ENCODE measurements around the gene RAB15.
A peak's percentile ranks its signal among the peaks of the same experiment; 100 is the strongest.

Gene RAB15

DNA sequence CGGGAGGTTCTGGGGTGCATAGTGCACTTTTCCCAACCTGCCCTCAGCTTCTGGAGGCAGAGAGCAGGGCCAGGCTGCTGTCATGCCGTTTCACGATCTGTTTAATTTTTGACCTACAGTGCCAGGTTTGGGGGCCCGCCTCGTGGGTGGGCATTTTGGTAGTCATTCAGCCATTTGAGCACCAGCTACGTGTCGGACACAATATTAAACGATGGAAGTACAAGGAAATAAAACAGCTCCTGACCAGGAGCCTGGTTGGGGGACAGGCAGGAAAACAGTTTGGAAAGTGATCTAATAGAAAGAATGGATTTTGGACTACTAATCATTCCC lies 15.3 kb upstream of the RAB15 start:
- DNase-seq, result no peak

DNA sequence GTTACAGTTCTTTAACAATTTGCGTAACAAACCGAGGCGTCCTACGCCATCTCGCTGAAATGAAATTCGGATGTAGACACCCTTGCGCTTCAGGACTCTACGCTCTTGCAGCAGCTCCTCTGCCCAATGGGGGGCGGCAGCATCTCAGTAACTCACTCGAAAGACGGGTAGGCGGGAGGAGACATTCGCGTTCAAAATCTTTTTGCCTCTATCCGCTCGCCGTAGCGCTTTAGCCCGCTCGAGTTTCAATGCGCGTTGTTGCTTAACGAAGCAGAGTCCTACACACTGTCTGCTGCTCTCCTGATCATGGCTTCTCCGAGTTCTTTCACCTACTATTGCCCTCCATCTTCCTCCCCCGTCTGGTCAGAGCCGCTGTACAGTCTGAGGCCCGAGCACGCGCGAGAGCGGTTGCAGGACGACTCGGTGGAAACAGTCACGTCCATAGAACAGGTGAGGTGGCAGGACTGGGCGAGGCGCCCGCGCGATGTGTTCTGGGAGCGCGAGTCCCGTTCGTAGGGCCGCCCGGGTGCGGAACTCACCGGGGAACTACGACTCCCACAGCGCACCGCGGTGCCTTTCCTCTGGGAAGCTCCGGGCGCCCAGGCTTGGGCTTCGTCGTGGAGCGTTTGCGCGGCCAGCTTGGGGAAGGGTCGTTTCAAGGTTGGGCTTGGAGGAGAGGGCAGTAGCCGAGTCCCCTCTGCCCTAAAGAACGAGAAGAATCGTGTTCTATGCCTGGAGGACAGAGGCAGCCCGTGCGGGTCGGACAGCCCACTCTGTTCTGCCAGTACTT lies 14.7 kb upstream of the RAB15 start, which contains the start of gene FNTB:
FNTB (plus strand) TSS at position 248 of the 790 bp plus-strand sequence; CDS start at position 307, 59 bp downstream.
- DNase-seq, result peak; percentile 29

DNA sequence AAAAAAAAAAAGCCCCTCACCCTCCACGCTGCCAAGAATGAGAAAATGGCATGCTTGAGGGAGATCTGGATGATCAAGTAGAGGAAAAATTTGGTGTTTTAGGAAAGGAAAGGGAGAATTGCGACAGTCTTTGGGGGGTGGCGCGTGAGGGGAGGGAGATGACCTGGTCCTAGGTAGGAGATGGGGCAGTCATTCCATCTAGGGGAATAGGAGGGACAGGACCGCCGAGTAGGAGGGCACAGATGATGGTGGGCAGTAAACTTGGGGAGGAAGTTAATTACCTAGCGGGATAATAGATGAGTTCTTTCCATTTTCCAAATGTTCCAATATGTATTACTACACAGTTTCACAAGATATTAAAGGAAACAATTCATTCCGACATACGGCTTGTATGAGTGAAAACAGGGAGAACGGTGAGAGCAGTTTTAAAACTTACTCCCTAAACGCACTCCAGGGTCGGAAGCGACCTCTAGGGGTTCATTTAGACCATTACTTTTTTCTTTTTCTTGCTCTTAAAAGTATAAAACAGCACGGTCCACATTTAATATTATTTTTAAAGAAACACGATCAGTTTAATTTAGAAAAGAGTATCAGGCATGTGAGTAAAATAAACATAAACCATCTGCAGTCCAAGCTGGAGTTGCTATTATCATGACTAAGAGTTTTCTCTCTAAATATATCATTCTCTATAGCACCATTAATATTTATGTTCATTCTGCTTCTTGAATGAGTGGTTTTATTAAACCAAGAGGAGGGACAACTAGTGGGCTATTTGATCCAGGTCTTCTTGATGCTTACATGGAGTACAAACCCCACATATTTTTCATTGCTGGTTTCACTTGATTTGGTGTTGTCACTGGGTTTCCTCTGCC lies 11.5 kb upstream of the RAB15 start:
- no peak for DNase-seq

DNA sequence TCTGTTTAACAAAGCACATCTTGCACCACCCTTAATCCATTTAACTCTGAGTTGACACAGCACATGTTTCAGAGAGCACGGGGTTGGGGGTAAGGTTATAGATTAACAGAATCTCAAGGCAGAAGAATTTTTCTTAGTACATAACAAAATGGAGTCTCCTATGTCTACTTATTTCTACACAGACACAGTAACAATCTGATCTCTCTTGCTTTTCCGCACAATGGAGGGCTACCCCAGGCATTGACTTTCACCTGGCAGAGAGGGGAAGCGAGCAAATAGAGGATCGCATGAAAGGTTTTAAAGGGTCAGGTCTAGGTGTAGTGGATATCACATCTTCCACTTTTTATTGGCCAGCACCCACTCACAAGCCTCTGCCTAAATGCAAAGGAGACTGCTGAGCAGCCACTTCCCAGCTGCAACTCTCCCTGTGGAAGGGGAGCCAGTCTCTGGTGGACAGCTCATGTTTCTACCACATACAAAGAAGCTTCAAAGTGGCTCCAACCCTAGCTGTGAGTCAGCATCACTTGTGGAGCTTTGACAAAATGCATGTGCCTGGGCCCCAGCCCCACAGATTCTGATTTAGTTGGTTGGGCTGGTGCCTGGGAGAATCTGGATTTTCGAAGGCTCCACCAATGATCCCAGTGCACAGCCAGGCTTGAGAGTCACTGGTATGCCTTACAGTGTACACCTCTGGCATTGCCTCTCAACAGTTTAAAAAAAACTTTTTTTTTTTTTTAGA lies 7.4 kb upstream of the RAB15 start:
- DNase-seq, result no peak

DNA sequence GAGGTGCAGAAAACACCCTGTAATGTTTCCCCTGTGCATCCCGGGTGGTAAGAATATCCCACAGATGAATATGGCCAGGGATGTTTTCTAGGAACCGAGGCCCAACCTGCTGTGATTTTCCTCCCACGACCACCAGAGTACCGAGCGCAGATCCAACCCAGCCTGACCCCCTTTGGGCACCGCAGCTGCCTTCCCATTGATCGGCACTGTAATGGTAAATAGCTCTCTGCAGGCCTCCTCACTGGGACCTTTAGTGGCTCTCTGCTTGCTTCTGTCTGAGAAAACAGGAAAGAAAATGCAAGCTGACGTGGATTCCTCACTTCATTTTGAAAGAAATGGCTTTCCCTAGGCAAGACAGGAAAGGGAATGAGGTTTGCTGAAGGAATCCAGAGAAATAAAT lies 2.4 kb upstream of the RAB15 start:
- DNase-seq, result no peak

DNA sequence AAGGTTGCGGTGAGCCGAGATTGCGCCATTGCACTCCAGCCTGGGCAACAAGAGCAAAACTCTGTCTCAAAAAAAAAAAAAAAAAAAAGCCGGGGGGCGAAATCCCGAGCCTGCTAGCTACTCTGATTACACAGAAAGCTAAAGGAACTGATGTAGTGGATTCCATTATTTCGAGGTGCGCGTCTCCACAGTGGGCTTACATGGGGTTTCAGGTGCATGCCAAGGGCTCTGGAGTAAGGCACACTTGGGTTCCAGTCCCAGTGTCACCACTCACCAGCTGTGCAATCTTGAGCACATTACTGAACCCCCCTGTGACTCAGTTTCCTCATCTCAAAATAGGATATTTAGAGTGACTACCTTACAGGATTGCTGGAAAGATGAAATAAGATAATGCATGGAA lies 1.7 kb upstream of the RAB15 start:
- DNase-seq, result no peak

DNA sequence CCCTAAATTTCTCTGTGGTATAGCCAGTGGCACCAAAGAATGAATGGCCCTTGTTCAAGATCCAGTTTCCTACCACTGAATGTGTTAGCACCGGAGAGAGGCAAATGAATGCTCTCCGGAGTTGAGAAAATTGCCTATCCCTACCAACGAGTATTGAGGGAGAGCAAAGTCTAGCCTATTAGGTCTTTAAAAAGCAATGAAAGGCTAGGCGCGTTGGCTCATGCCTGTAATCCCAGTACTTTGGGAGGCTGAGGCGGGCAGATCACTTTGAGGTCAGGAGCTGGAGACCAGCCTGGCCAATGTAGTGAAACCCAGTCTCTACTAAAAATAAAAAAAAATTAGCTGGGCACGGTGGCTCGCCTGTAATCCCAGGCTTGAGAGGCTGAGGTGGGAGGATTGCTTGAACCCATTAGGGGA lies 898 bp upstream of the RAB15 start:
- DNase-seq, result no peak

DNA sequence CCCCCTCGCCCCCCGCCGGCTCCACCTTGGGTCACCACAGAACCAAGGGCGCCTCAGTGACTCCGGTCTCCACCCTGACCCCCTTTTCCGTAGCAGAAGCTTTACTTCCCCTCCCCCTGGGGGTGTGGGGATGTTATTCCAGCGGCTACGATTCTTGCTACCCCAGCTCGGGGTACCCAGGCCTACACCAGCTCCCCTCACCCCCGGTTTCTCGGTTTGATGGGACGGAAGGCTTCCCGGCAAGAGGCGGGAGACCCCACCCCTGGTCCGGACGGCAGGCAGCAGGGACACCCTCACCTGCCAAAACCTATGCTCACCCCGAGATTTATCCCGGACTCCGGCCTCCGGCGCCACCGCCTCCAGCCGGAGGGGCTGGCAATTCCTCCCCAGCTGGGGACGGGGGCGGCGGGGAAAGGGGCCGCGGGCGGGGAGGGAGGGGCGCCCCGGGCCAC lies 619 bp downstream of the RAB15 start:
- no peak for DNase-seq

DNA sequence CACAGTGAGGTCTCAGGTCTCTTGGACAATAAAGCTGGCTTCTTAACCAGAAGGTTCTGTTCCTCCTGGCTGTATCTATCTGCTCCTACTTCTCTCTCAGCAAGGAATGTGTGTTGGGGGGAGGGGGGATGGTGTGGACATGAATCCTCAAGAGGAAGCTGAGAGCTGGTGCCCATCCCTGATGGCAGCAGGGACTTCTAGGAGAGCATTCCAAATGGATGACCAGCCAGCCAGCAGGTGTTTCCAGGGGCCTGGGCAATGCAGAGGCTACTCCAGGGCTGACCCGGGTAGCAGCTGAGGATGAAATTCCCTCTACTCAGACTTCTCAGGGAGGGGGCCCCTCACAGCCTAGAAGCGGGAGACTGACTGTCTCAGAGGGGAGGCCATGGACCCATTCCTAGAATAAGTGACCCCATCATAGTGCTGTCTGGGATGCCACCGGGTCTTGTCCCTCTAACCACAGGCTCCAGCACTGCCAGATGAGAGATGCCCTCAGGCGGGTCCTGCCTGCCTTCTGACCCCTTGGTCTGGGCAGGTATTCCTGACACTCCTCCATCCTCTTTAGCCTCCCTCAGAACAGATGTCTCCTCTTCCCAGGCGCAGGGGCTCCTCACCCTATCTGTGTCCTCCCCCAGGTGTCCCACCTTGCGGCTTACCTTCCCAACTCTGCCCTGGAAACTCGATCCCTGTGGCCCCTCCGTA lies 1.2 kb downstream of the RAB15 start:
- no peak for DNase-seq

DNA sequence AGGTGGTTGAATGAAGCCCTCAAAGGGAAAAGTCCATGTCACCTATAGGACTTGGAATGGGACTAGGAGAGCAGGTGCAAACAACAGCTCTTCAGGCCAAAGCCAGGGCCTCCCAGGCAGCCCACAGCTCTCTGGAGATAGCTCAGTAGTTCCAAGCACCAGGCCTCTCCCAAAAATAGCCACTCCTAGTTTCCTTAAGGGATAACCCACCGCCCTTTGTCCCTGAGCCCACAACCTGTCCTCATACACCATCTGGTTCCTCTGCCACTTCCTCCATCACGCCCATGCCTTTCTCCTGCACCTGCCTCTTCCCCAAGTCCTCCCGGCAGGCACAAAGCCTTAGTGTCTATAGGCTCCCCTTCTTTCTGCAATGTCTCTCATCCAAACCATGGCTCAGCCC lies 2.1 kb downstream of the RAB15 start:
- no peak for DNase-seq

DNA sequence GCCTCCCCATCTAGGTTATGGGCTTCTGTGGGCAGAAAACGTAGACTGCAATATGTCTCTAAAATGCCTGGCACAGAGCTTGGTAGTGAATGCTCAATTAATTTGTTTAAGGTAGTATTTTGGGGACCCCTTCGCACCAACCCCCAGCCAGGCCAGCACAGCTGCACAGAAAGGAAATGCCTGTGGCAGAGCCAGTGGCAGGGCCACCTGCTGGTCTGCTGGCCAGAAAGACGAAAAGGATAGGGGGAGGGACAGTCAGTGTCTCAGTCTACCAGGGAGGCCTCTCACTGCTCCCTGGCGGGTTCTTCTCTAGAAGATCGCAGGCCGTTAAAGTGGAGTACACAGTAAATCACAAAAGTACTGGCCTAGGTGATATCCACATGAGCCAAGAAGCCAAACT lies 3.5 kb downstream of the RAB15 start:
- DNase-seq, result no peak

DNA sequence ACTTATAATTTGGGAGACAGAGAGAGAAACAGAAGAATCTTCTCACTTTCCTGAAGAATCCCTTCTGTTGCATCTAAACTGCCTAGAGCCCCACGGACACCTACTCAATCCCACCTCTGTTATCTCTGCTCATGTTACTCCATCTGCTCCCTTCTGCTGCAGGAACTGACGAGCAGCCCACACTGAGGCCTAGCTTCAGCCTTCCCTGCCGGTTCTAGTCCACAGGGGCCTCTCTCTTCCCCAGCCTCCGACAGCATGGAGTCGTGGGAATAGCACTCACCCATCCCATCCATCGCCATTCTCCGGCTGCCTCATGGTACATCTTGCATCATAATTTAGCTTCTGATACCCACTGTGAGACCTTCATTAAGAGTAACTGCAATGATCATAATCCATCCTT lies 4.0 kb downstream of the RAB15 start:
- DNase-seq, result no peak

DNA sequence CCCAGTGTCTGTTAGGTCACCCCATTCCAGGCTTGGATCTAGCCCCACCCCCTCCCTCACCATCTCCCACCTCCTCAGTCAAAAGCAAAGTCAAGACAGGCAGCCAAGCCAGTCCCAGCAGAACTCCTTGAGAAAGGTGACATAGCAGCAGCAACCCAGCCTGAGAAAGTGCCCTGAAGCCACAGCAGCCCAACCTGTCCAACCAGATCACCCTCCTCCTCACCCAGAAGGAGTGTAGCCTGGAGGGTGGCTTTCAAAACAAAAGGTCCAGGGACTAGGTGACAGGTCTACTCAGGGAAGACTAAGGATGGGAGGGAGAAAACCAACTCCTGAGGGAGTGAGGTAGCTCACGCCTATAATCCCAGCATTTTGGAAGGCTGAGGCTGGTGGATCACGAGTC lies 5.2 kb downstream of the RAB15 start:
- DNase-seq, result no peak

DNA sequence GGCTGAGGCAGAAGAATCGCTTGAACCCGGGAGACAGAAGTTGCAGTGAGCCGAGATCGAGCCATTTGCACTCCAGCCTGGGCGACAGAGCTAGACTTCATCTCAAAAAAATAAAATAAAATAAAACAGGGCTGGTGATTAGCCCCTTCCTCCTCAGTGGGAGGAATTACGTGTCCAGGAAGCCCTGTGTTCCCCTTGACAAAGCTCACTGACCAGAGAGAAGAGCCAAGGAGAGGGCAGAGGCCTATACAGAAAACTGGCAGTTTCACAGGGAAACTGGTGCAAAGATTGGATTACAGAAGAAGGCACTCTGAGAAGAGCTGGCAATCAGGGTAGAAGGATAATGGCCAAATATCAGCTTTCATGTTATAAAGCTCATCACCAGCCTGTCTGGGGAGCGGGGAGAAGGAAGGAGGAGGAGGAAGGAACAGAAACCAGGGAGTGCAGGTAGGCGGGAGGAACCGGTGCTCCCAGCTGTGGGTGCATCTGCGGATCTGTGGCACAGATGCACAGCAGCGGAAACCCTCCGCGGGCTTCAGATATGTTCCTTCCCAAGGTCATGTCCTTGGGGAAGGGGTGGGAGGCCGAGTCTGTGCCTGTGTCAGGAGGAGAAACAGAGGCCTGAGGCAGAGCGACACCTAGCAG lies 6.7 kb downstream of the RAB15 start:
- no peak for DNase-seq

DNA sequence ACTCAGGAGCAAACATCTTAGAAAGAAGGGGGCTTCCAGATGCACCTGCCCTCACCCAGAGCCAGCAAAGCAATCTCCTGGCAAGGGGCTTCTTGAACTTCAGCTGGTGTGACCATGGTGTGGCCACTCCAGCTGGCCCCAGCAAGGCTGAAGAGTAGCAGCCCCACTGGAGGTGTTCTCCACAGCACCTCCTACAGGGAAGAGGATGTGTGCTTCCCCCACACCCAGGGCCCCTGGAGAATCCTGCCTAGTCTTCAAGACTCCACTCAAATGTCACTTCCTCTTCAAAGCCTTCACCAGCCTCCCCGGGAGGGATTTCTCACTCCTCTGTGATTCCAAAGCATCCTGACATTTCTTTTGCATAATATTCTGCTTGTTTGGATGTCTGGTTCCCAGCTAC lies 8.5 kb downstream of the RAB15 start:
- DNase-seq, result no peak

DNA sequence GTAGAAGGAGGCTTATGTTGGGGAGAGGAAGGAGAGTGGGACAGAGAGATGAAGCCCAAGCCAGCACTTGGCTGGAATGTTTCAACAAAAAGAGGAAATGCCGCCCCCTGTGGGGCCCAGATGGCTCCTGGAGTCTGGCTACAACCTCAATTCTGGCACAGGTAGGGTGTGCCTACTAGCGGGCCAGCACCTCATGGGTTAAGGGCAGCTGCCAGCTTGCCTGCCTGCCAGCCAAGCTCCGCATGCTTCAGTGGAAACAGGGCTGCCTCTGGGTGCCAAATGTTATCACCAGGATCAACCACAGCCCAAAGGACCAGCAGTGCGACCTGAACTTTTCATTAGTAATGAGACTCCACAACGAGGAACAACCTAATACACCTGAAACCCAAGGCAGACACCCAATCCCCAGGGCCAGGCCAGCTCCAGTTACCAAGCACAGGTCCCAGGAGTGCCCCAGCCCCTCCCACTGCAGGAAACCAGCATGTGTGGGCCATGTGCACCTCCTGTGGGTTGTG lies 11.3 kb downstream of the RAB15 start:
- DNase-seq, result no peak

DNA sequence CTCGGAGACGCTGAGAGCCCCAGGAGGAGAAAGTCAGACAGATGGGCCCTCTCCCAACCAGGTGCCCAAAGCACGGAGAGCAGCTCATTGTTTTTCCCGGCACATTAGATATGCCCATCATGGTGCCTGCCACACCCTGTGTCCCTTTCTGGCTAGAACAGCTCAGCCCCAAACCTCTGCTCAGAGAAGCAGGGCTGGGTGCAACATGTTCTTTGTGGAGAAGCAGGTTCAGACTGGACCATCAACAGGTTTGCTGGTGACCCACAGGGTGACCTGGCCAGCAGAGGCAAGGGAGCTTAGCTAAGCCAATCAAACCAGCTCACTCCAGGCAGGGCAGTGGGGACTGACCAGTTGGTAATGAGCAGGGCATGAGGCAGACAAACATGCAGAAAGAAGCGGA lies 13.4 kb downstream of the RAB15 start:
- no peak for DNase-seq

DNA sequence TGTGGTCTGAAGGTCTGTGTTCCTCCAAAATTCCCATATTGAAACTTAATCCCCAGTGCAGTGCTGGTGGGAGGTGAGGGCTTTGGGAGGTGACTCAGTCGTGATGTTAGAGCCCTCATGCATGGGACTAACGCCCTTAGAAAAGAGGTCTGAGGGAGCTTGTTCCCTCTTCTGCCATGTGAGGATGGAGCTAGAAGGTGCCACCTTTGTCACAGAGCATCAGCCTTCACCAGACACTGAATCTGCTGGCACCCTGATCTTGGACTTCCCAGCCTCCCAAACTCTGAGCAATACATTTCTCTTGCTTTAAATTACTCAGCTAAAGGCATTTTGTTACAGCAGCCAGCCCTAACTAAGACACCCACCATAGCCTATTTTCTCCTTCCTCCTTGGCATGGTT lies 13.9 kb downstream of the RAB15 start:
- DNase-seq, result no peak

DNA sequence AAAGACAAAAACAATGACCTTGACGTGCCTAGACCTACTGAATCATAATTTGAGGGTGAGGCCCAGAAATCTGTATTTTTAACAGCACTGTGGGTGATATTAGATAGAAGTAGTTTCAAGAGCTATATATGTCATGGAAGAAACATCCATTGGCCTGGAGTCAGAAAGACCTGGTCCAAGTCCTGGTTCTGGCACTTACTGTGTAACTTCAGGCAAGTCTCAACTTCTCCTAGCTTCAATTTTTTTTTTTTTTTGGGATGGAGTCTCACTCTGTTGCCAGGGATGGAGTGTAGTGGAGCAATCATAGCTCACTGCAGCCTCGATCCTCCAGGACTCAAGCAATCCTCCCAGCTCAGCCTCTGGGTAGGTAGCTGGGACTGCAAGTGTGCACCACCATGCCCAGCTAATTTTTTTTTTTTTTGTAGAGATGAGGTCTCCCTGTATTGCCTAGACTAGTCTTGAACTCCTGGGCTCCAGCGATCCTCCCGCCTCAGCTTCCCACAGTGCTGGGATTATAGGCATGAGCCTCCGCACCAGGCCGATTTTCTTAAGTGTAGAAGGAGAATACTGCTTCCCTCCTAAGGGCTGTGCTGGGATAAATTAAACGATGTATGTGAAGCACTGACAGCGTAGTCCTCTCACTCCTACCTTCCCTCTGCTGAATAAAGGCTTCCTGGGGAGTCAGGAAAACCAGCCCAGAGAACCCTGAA lies 15.3 kb downstream of the RAB15 start:
- no peak for DNase-seq

DNA sequence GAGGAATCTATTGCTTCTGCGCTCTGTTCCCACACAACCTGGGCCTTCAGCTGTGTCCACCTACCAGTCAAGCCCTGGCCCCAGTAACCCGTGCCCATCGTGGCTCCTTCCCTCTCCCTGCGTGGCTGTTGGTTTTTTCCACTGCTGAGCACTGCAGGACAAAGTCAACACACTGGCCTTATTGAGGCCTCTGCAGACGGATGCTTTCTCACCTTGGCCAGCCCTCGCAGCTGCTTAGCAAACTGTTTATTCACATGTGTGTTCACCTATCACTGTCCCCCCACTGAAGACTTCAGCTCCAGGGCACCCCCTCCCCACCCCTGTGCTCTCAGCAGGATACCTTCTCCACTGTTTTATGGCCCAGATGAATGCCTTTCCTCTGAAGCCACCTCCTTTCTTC lies 16.8 kb downstream of the RAB15 start:
- DNase-seq, result no peak

DNA sequence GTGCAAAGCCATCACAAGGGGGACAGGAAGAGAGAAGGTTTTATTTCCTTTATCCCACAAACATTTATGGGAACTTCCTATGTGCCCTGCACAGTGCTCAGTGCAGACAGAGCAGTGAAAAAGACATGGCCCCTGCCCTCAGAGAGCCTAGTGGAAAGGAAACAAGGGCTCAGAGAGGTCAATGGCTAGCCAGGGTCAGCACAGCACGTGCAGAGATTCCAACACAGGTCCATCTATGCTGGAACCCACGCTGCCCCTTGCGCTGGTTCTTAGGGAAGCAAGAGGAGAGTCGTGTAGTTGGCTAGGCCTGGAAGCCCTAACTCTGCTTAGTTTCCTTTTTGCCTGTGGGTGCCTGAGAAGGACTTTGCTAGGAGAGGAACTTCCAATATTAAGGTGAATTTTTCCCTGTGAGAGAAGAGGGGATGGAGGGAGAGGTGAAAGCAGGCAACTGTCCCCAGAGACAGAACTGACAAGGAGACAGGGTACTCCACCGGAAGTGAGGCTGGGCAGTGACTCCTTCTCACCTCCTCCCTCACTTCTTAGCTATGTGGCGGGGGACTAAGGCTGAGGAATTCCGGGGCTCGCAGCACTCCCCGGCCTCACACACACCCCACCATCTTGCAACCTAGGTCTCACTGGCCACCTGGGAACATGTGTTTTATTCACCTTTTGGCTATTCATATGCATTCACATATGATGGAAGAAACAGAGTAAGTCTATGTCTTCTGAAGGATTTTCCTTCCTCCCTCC lies 17.5 kb downstream of the RAB15 start:
- no peak for DNase-seq

Data from cortex of kidney (tissue), 1 donor.